ENCODE measurements around the gene TMEM51. TPM values are rescaled to one million over a fixed set of nuclear protein-coding genes. Genes with fewer than 3 reads are reported as not detected.

TMEM51 gene
- total RNA-seq, 1 donor from 2014 or later = 1.9 TPM

- no peak overlapping the region for H3K27ac Mint-ChIP-seq (ENCODE audit: unreplicated experiment)
These were observed 65.0 kb downstream of the TMEM51 start for GRCh38 chr1:15218287-15219279.

GRCh38 chr1:15219280-15220023, 65.9 kb downstream of the TMEM51 start:
- Mint-ChIP-seq H3K4me3 (ENCODE audit: unreplicated experiment) (no peak overlapping the region), H3K36me3 (ENCODE audit: low read depth) (peaks cover 4% of the 10 kb centered on the region), H3K27ac (ENCODE audit: unreplicated experiment) (no peak overlapping the region), H3K4me1 (ENCODE audit: low read depth) (peaks cover 7% of the 10 kb centered on the region), H3K9me3 (ENCODE audit: low read depth) (no peaks in the 10 kb centered on the region), H3K27me3 (ENCODE audit: low read depth) (no peaks in the 10 kb centered on the region)
- no peak for TF ChIP-seq CTCF (IDR thresholded peaks at IDR 0.05)
- no peak for DNase-seq (ENCODE audit: low spot score)

More at GRCh38 chr1:15218287-15219279, 65.0 kb downstream of the TMEM51 start:
- Mint-ChIP-seq H3K9me3 (ENCODE audit: low read depth) (no peaks in the 10 kb centered on the region), H3K4me3 (ENCODE audit: unreplicated experiment) (no peak overlapping the region), H3K27me3 (ENCODE audit: low read depth) (no peaks in the 10 kb centered on the region), H3K36me3 (ENCODE audit: low read depth) (peaks cover 4% of the 10 kb centered on the region), H3K4me1 (ENCODE audit: low read depth) (peaks cover 15% of the 10 kb centered on the region)
- TF ChIP-seq CTCF (IDR thresholded peaks at IDR 0.05) = no peak
- no peak for DNase-seq (ENCODE audit: low spot score)

GRCh38 chr1:15220024-15220392, 66.5 kb downstream of the TMEM51 start:
- DNase-seq (ENCODE audit: low spot score) = no peak
- H3K36me3 Mint-ChIP-seq (ENCODE audit: low read depth) = peaks cover 2% of the 10 kb centered on the region
- TF ChIP-seq CTCF (IDR thresholded peaks at IDR 0.05) = no peak
- peaks cover 1% of the 10 kb centered on the region for H3K4me1 Mint-ChIP-seq (ENCODE audit: low read depth)
- H3K4me3 Mint-ChIP-seq (ENCODE audit: unreplicated experiment) = no peak overlapping the region
- no peak overlapping the region for H3K27ac Mint-ChIP-seq (ENCODE audit: unreplicated experiment)
- no peaks in the 10 kb centered on the region for H3K27me3 Mint-ChIP-seq (ENCODE audit: low read depth)
- no peaks in the 10 kb centered on the region for H3K9me3 Mint-ChIP-seq (ENCODE audit: low read depth)

- Mint-ChIP-seq H3K27ac (ENCODE audit: unreplicated experiment) (no peak overlapping the region), H3K4me1 (ENCODE audit: low read depth) (no peaks in the 10 kb centered on the region), H3K4me3 (ENCODE audit: unreplicated experiment) (no peak overlapping the region), H3K9me3 (ENCODE audit: low read depth) (no peaks in the 10 kb centered on the region), H3K36me3 (ENCODE audit: low read depth) (peaks cover 2% of the 10 kb centered on the region), H3K27me3 (ENCODE audit: low read depth) (no peaks in the 10 kb centered on the region)
- TF ChIP-seq CTCF (IDR thresholded peaks at IDR 0.05) = no peak
- DNase-seq (ENCODE audit: low spot score) = no peak
These were observed 67.4 kb downstream of the TMEM51 start for GRCh38 chr1:15220825-15221431.

Measured in chondrocyte (in vitro differentiated cells).